Epithelial cell of proximal tubule (primary cell): Measurements from ENCODE around the gene SPNS2. TPM values are rescaled to one million over a fixed set of nuclear protein-coding genes. Genes with fewer than 3 reads are reported as not detected.

ENCODE experiments used
- DNase-seq: peaks from one replicate; pipeline ENCODE4 v3.0.0-alpha.2; 2011; ENCODE audit warnings: low read depth
- H3K4me3 ChIP-seq: 2 replicates; pipeline ENCODE4 v1.5.1; 2011; ENCODE audit warnings: low read depth, mild to moderate bottlenecking, low read length
- CTCF ChIP-seq: conservative IDR thresholded peaks from 2 replicates; pipeline ENCODE4 v1.5.1; 2012; ENCODE audit warnings: low read depth, mild to moderate bottlenecking, low read length
- total RNA-seq: library from RNA; depleted of rRNA; stranded (reverse); fragments of >200 nt; gene quantifications from 2 replicates; pipeline ENCODE4 v1.2.3, GENCODE V29; 2015

SPNS2 gene
- total RNA-seq, 1 donor from 2014 or later, result 162 TPM

DNA sequence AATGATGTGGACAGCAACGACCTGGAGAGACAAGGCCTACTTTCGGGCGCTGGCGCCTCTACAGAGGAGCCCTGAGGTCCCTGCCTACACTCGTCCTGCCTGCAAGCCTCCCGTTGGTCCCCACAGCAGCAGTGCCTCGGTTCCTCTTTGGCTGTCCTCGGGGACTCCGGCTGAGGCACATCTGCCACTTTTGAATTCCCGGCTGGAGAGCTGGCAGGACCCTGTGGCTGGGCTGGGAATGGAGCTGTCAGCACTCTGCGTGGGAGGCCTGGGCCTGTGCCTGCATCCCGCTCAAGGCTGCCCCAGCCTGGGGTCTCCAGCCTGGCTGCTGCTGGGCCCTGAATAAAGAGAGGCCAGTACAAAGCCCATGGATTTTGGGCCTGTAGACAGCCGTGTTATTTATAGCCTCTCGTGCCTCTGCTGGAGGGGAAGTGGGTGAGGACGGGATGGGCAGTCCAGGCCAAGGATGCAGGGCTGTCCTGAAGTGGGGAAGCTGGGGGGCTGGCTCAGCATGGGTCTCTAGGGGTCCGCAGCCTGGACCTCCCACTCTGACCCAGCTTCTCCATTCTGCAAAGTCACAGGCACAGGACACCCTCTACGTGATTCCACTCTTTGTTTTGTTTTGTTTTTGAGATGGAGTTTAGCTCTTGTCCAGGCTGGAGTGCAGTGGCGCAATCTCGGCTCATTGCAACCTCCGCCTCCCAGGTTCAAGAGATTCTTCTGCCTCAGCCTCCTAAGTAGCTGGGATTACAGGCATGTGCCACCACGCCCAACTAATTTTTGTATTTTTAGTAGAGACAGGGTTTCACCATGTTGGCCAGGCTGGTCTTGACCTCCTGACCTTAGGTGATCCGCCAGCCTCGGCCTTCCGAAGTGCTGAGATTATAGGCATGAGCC is 10.6 kb upstream of the SPNS2 start:
- no peak overlapping the region for H3K4me3 ChIP-seq
- DNase-seq, result no peak
- TF ChIP-seq CTCF, result no peak

DNA sequence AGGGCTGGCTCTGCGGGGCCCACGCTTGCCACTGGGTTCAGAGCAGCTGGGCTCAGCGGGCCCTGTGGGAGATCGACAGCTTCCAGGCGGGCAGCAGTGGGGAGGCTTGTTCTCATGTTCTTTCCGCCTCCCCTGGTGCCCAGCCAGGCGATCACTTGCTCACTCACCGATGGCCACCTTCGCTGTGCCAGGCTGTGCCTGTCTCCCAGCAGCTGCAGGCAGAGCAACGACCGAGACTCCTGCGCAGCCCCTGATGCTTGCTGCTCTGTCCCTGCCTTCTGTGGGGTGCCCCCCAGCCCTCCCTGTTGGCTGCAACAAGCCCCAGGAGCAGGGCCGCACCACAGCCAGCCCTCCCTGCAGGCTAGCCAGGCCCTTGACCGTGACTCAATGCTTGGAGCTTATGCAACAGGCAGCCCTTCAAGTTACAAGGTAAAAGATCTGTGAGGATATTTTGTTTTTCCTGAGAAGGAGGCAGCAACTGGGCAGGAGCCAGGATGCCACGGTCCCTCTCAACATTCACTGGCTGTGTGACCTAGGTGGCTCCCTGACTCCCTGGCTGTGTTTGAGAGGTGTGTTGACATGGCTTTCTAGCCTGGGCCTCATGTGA is 9.6 kb upstream of the SPNS2 start:
- TF ChIP-seq CTCF, result no peak
- DNase-seq, result no peak
- H3K4me3 ChIP-seq, result no peak overlapping the region

GRCh38 chr17:4490109-4490591 is 8.5 kb upstream of the SPNS2 start:
- H3K4me3 ChIP-seq, result no peak overlapping the region
- no peak for DNase-seq
- TF ChIP-seq CTCF, result no peak

DNA sequence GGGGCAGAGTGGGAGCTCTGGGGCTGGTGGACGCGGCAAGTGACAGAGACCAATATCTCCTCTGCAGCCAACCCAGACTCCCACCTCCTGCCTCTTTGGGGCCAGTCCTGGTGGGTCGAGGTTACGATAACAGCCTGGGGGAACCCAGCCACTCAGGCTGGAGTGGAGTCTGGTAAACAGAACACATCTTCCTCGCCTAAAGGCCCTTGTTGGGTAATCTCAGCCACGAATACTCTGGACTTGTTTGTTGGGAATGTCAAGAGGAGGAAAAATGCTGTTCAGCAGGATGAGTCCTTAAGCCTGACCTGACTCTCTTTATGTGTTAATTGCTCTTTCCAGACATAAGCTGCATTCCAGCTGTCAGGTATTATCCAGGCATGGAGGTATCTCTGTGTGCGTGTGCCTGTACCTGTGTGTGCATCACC is 8.0 kb upstream of the SPNS2 start:
- no peak for DNase-seq
- no peak for TF ChIP-seq CTCF
- no peak overlapping the region for H3K4me3 ChIP-seq

- peak; percentile 55 for DNase-seq
- TF ChIP-seq CTCF, result no peak
- H3K4me3 ChIP-seq, result no peak overlapping the region
These were observed 5.7 kb upstream of the SPNS2 start for GRCh38 chr17:4492721-4493561.

GRCh38 chr17:4497101-4497824 is 1.4 kb upstream of the SPNS2 start:
- no peak for TF ChIP-seq CTCF
- H3K4me3 ChIP-seq, result peak overlapping the region; percentile 56
- DNase-seq, result peak; percentile 76
